ENCODE measurements around the gene CEP72. TPM values are rescaled to one million over a fixed set of nuclear protein-coding genes. Genes with fewer than 3 reads are reported as not detected.

CEP72 gene
- total RNA-seq, 1 experiment from 2014 or later: 24.8 TPM

DNA sequence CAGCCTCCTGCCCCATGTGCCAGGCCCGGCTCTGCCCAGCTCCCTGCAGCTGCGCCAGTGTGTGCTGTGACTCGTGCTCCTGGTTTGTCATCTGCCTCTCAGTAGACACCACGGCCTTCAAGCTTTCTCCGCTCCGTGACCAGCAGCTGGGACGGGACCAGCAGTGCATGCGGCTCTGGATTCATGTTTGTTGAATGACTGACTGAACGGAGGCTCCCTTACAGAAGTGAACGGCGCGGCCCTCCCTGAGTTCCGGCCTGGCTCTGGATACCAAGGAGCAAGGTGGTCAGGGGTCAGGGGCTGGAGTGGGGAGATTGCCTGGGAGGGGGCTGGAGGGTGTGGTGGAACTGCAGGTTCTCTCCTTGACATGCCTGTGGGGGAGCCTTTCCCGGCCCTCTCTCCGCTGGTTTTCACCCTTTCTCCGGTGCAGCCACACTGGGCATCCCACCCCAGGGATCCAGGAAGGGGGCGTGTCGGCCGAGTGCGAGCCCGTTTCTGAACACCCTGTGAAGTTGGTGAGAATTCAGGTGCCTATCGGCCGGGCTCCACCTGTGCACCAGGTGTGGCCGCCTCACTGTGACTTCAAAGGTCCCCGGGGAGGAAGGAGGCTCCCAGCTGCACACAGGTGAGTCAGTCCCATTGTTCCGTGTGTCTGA, 11.1 kb upstream of the CEP72 start:
- H3K4me1 Mint-ChIP-seq: 0 out of 4 replicates have a peak, but pooled peaks cover 0 to 3% of the 10 kb centered on the region in 2 experiments
- no peaks in the 10 kb centered on the region for H3K4me1 ChIP-seq (ENCODE audit: insufficient read depth, low read length)
- no CpG with 5 or more reads among the region's 26 CpGs for WGBS (ENCODE audit: extremely low coverage, insufficient read length, low lambda C conversion rate)
- H3K27me3 ChIP-seq (ENCODE audit: insufficient read depth, low read length): no peaks in the 10 kb centered on the region
- no peak overlapping the region for H3K27ac ChIP-seq (ENCODE audit: insufficient read length, low read depth, low read length)
- TF ChIP-seq, protein P1, sequence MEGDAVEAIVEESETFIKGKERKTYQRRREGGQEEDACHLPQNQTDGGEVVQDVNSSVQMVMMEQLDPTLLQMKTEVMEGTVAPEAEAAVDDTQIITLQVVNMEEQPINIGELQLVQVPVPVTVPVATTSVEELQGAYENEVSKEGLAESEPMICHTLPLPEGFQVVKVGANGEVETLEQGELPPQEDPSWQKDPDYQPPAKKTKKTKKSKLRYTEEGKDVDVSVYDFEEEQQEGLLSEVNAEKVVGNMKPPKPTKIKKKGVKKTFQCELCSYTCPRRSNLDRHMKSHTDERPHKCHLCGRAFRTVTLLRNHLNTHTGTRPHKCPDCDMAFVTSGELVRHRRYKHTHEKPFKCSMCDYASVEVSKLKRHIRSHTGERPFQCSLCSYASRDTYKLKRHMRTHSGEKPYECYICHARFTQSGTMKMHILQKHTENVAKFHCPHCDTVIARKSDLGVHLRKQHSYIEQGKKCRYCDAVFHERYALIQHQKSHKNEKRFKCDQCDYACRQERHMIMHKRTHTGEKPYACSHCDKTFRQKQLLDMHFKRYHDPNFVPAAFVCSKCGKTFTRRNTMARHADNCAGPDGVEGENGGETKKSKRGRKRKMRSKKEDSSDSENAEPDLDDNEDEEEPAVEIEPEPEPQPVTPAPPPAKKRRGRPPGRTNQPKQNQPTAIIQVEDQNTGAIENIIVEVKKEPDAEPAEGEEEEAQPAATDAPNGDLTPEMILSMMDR (conservative IDR thresholded peaks at IDR 0.05): no peak
- H3K18ac ChIP-seq (ENCODE audit: insufficient read length, low read depth, low read length): no peak overlapping the region
- H4K8ac ChIP-seq (replicated peaks; ENCODE audit: insufficient read length, low read depth, low read length): no peak overlapping the region
- no peak overlapping the region for H2AK5ac ChIP-seq (ENCODE audit: insufficient read length, low read length)
- no peak overlapping the region; the same call in 1 of the 2 replicates for H3K14ac ChIP-seq (ENCODE audit: insufficient read depth, low read length)
- no peak overlapping the region for H2BK5ac ChIP-seq (ENCODE audit: insufficient read length, low read length)
- H3K4me2 ChIP-seq (ENCODE audit: insufficient read depth, insufficient read length, low read length): no peak overlapping the region
- no peak overlapping the region for H3K4me3 Mint-ChIP-seq
- H2BK15ac ChIP-seq (ENCODE audit: low read depth, low read length): no peak overlapping the region
- H4K91ac ChIP-seq (ENCODE audit: insufficient read length, low read depth, low read length): no peak overlapping the region
- no peak overlapping the region for H3K27ac Mint-ChIP-seq
- H3K56ac ChIP-seq (ENCODE audit: insufficient read length, low read depth, low read length): no peak overlapping the region
- H3T11ph ChIP-seq (ENCODE audit: low read length): no peak overlapping the region
- no peaks in the 10 kb centered on the region for H3K79me1 ChIP-seq (ENCODE audit: insufficient read depth, low read depth, low read length, poor library complexity, severe bottlenecking)
- H3K36me3 Mint-ChIP-seq (ENCODE audit: insufficient read depth in 1 of 3, low read depth in 3 of 3): no peaks in the 10 kb centered on the region
- no peaks in the 10 kb centered on the region for H3K23me2 ChIP-seq (ENCODE audit: insufficient read length, low read depth, low read length, poor library complexity, severe bottlenecking)
- no peaks in the 10 kb centered on the region for H4K20me1 ChIP-seq (ENCODE audit: control insufficient read depth, insufficient read depth, insufficient read length)
- no peak overlapping the region for H2BK12ac ChIP-seq (ENCODE audit: insufficient read length, low read depth, low read length)
- peaks cover 64% of the 10 kb centered on the region for H3K27me3 Mint-ChIP-seq (ENCODE audit: low read depth)
- H3K79me2 ChIP-seq (ENCODE audit: insufficient read depth, low read length): no peaks in the 10 kb centered on the region
- H3K9ac ChIP-seq (ENCODE audit: extremely low read depth, insufficient read length, low read length): no peak overlapping the region
- no peaks in the 10 kb centered on the region for H3K9me3 Mint-ChIP-seq
- H2BK20ac ChIP-seq (ENCODE audit: low read depth, low read length, poor library complexity, severe bottlenecking): no peak overlapping the region
- no peak overlapping the region for H3K4ac ChIP-seq (ENCODE audit: low read depth, low read length)
- H2AFZ ChIP-seq (ENCODE audit: low read length): no peak overlapping the region
- DNase-seq: no peak
- H2BK120ac ChIP-seq (ENCODE audit: low read depth, low read length, poor library complexity, severe bottlenecking): no peak overlapping the region
- H3K9me3 ChIP-seq (ENCODE audit: control insufficient read depth, low read depth, low read length): no peaks in the 10 kb centered on the region
- H3K23ac ChIP-seq (ENCODE audit: insufficient read length, low read depth, low read length): no peak overlapping the region
- H4K5ac ChIP-seq (ENCODE audit: insufficient read length, low read depth, low read length): no peak overlapping the region

All from H9 (cell line).